D721Med (cell line): ENCODE data around the gene EFHD2.

Source experiments
- DNase-seq: peaks from one replicate; pipeline ENCODE4 v3.0.0; 2011; ENCODE audit warnings: low spot score; ENCODE audit not compliant: insufficient read length
- FAIRE-seq: peaks from 2 replicates; lab custom pipeline; 2011; peaks lifted over from hg19 to GRCh38; lab: Jason Lieb, UNC
- TF ChIP-seq, protein P1 (sequence below): IDR thresholded peaks from 2 replicates; pipeline ENCODE4 v1.5.1; 2012; ENCODE audit warnings: mild to moderate bottlenecking, control low read depth; ENCODE audit not compliant: insufficient read depth; ENCODE audit errors: missing control alignments

Gene EFHD2

DNA sequence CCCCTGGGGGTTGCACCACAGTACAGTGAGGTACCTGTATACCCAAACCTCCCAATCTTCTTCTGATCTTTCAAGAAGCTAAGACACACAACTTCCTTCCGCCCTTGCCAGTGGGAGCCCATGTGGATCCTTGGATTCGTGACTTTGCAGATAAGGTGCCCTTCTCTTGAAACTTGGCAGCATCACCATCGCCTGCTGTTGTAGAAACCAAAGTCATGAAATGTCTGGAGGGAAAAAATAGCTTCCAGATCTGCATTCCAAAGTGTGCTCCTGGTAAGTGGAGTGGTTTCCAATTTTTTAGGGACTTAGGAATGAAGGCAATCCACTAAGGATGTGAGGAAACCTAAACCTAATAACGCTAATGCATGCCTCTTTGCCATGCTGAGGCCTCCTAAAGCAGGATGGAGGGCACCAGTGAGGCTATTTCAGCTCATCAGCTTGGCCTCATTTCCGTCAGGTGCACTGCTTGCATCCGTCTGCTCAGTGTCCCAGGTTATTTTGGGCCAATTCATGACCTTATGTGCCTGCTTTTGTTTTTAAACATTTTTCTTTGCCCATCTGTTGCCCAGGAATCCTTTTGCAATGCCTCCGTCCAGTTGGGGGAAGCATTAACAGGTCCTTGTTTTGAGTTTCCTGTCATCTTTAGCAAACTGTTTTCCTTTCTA lies 8.2 kb upstream of the EFHD2 start:
- TF ChIP-seq, protein P1, sequence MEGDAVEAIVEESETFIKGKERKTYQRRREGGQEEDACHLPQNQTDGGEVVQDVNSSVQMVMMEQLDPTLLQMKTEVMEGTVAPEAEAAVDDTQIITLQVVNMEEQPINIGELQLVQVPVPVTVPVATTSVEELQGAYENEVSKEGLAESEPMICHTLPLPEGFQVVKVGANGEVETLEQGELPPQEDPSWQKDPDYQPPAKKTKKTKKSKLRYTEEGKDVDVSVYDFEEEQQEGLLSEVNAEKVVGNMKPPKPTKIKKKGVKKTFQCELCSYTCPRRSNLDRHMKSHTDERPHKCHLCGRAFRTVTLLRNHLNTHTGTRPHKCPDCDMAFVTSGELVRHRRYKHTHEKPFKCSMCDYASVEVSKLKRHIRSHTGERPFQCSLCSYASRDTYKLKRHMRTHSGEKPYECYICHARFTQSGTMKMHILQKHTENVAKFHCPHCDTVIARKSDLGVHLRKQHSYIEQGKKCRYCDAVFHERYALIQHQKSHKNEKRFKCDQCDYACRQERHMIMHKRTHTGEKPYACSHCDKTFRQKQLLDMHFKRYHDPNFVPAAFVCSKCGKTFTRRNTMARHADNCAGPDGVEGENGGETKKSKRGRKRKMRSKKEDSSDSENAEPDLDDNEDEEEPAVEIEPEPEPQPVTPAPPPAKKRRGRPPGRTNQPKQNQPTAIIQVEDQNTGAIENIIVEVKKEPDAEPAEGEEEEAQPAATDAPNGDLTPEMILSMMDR, result no peak
- DNase-seq (no peak), FAIRE-seq (no peak)

DNA sequence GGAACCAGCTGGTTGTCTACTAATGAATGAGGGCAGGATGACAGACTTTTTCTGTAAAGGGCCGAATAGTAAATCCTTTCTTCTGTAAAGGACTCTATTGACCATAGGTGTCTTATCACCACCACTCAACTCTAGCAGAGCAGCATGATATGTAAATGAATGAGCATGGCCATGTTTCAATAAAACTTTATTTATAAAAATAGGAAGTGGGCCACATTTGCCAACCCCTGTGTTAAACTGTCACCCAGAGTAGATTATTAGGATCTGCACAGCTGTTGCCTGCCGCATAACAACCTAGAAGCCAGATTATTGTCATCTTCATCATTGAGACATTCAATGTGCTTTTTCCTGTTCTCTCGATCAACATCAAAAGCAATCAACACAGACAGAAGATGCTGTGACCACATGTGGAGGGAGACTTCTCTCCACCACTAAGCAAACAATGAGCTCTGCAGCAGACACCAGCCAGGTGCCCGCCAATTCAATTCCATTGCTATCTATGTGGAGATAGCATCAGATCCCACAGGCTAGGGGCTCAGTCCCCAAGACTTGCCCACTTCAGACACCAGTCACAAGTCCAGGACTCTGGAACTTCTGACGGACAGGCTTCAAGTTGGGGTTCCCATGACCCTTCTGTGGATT lies 6.8 kb upstream of the EFHD2 start:
- FAIRE-seq, result no peak
- no peak for DNase-seq
- TF ChIP-seq, protein P1, result no peak

DNA sequence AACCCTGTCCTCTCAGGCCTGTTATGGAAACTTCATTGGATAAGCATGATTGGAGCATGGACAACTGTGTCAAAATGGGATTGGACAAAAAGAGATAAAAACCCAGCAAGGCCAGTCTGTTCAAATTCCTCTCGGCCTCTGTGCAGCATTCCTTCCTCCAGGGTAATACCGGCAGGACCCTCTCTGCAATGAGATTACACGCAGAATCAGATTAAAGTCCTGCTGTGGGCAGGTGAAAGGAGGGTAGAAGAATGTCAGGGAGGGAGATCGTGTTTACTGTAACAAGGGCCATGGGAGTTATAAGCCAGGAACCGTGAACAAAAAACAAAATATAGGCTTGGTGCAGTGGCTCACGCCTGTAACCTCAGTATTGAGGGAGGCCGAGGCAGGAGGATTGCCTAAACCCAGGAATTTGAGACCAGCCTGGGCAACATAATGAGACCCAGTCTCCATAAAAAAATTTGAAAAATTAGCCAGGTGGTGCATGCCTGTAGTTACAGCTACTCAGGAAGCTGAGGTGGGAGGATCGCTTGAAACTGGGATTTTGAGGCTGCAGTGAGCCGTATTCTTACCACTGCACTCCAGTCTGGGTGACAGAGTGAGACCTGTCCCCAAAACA lies 5.6 kb upstream of the EFHD2 start:
- DNase-seq (no peak), FAIRE-seq (no peak)
- TF ChIP-seq, protein P1, result no peak

DNA sequence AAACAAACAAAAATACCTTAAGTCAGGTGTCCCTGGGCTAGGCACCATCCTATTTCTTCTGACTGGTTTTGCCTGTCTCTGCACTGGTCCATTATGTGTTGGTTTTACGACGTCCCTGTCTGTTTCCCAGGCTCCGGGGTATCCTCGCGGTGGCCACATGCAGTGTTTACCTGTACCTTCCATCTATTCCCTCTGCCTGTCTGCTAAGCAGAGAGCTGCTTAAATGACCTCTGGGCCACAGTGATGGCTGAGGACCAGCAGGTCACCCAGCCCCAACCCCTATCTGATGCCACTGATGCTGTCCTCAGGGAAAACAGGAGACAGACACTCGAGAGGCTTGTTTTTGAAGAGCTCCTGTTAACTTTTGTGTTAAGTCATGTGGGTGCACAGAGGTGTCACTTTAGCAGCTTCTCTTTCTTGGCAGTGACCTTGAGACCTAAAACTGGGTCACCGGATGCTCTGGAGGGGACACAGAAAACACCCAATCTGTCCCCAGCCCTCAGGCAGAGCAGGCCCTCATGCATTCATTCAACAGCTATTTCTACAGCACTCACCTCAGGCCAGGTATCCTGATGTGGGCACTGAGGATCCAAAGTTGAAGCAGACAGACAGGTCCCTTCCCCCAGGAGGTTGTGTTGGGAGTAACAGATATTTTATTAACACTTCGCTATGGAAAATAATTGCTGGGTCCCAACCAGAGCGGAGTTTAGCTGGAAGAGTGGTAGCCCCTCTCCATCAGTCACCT lies 4.4 kb upstream of the EFHD2 start:
- FAIRE-seq, result no peak
- DNase-seq, result no peak

DNA sequence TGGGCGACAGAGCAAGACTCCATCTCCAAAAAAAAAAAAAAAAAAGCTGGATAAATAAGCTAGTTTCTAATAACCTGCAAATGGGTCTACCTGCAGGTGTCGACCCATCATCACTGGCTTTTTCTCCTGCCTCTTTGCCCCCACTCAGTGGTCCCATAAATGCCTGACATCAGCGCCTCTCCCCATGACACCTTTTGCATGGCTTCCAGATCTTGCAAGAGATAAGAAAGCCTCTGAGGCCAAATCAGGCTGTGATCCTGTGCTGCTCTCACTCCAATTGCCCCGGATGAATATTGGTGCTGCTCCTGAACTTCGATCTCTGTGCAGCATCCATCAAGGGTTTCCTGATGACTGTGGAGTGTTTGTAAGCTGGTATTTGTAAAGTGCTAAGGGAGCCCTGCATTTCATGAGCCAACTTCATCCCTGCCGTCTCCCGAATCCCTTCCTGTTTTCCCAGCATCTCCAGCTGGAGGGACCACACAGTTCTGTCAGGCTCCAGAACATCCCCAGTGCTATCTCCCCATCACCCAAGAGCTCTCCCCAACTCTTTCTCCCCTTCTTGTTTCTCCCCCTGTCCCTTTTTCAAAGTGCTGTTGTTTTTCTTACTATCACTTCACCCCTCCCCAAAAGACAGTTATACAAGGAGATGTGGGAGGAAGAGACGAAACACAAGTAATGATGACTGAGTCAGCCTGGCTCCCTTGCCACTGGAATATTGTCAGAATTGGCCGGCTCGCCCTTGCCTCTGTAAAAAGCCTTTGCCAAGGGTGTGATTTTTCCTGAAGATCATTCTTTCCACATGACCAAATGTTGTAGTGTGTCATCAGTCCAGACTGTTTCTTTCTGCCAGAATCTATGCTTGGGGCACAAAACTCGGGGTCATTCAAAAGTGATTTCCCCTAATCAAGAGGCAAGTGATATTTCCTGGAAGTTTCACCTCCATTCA lies 2.8 kb upstream of the EFHD2 start:
- DNase-seq (no peak), FAIRE-seq (no peak)
- TF ChIP-seq, protein P1, result no peak

More for the DNA sequence above, 4.4 kb upstream of the EFHD2 start:
- TF ChIP-seq, protein P1, result no peak

DNA sequence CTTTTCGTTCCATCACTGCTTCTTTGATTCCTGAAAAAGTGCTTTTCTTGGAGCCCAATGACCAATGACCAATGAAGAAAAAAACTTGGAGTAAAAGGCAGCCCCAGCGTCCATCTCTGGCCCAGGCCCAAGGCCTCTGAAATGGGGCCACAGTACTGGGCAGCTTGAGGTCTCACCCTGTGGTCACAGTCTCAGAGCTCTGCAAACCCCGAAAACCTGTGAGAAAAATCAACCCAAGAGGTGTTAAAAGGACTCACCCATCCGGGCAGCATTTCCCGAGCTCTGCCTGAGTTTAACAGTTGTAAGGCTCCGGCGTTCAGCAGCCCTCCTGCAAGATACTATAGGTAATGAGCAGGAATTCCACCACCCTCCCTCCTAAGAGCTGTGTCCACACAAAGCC lies 2.1 kb upstream of the EFHD2 start:
- FAIRE-seq (no peak), DNase-seq (no peak)
- TF ChIP-seq, protein P1, result no peak
